Fibroblast of villous mesenchyme (primary cell): ENCODE measurements around the gene CCDC170. TPM values are rescaled to one million over a fixed set of nuclear protein-coding genes. Genes with fewer than 3 reads are reported as not detected.

ENCODE experiments used
- DNase-seq: peaks from one replicate; pipeline ENCODE4 v3.0.0-alpha.2; 2010; ENCODE audit warnings: low read depth
- H3K4me3 ChIP-seq: 2 replicates; pipeline ENCODE4 v1.5.1; 2011; ENCODE audit warnings: low read depth, mild to moderate bottlenecking, low read length
- CTCF ChIP-seq: IDR thresholded peaks from 2 replicates; pipeline ENCODE4 v1.5.1; 2012; ENCODE audit warnings: low read depth, mild to moderate bottlenecking, low read length; ENCODE audit not compliant: insufficient read depth
- total RNA-seq: library from RNA; depleted of rRNA; stranded (reverse); fragments of >200 nt; gene quantifications from 2 replicates; pipeline ENCODE4 v1.2.3, GENCODE V29; 2012

Gene CCDC170
- total RNA-seq, 1 donor, result 3.9 TPM

- TF ChIP-seq CTCF, result no peak
These were observed 137.3 kb downstream of the CCDC170 start for GRCh38 chr6:151630991-151631655.

GRCh38 chr6:151632415-151632987 lies 138.7 kb downstream of the CCDC170 start:
- no peak for DNase-seq
- TF ChIP-seq CTCF, result no peak
- H3K4me3 ChIP-seq, result no peak overlapping the region

More at GRCh38 chr6:151630991-151631655, 137.3 kb downstream of the CCDC170 start:
- H3K4me3 ChIP-seq, result no peak overlapping the region
- no peak for DNase-seq

- H3K4me3 ChIP-seq, result no peak overlapping the region
- TF ChIP-seq CTCF, result no peak
- no peak for DNase-seq
These were observed 139.9 kb downstream of the CCDC170 start for GRCh38 chr6:151633526-151634335.

- DNase-seq, result no peak
- TF ChIP-seq CTCF, result no peak
- no peak overlapping the region for H3K4me3 ChIP-seq
These were observed 140.5 kb downstream of the CCDC170 start for GRCh38 chr6:151634336-151634720.

GRCh38 chr6:151635741-151636140 lies 141.9 kb downstream of the CCDC170 start:
- no peak for TF ChIP-seq CTCF
- no peak overlapping the region for H3K4me3 ChIP-seq
- no peak for DNase-seq

GRCh38 chr6:151637814-151638213 lies 144.0 kb downstream of the CCDC170 start:
- no peak for TF ChIP-seq CTCF
- no peak for DNase-seq
- no peak overlapping the region for H3K4me3 ChIP-seq
